GM19438 (cell line): ENCODE data around the gene SLC25A33.
"Not testable (repeated sequence)": the region's sequence is repeated elsewhere in the genome, so short reads cannot be mapped to it uniquely, and the experiment has no call there.

ENCODE experiments used
- ATAC-seq: cut with Tn5 transposase; IDR thresholded peaks from one replicate; pipeline ENCODE4 v1.9.1; 2021; ENCODE audit warnings: low read depth; ENCODE audit not compliant: unreplicated experiment

The SLC25A33 gene

DNA sequence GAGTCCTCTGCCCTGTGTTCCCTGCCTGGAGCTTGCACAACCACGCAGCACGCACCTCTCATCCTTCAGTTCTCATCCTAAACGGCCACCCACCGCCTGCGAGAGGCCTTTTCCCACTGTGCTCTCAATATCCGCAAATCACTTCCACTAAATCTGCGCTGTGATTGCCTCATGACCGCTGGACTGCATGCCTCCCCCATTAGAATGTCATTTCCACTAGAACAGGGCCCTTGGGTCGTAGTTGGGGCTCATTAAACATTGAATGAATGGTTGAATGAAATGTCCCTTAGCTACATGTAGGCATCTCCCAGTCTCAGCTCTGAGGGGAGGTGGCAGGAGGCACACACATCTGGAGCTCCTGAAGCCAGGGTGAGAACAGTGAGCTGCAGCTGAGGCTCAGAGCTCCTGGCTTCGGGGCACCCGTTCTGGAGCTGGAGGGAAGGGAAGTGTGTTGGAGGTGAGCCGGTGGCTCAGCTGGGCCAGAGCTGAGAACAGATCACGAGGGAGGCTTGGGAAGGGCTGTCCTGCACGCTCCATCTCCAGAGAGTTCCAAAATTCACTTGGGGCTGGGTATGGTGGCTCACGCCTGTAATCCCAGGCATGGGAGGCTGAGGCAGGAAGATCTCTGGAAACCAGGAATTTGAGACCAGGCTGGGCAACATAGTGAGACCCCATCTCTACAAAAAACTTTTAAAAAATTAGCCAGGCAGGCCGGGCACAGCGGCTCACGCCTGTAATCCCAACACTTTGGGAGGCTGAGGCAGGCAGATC is 79.8 kb downstream of the SLC25A33 start:
- ATAC-seq: no peak

- ATAC-seq: no peak
Observed at GRCh38 chr1:9621032-9621431, 81.8 kb downstream of the SLC25A33 start.

DNA sequence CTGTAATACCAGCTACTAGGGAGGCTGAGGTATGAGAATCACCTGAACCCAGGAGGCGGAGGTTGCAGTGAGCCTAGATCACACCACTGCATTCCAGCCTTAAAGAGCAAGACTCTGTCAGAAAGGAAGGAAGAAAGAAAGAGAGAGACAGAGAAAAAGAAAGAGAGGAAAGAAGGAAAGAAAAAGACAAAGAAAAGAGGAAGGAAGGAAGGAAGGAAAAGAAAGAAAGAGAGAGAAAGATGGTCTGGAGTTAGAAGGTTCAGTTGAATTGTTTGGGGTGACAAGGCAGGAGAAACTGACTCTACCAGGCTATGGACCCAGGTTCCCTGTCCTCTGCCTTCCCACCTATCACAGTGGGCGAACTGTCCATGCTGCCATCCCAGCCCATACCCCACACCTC is 84.8 kb downstream of the SLC25A33 start:
- ATAC-seq: no peak

- ATAC-seq: not testable (repeated sequence)
Observed at GRCh38 chr1:9625030-9625429, 85.8 kb downstream of the SLC25A33 start.

DNA sequence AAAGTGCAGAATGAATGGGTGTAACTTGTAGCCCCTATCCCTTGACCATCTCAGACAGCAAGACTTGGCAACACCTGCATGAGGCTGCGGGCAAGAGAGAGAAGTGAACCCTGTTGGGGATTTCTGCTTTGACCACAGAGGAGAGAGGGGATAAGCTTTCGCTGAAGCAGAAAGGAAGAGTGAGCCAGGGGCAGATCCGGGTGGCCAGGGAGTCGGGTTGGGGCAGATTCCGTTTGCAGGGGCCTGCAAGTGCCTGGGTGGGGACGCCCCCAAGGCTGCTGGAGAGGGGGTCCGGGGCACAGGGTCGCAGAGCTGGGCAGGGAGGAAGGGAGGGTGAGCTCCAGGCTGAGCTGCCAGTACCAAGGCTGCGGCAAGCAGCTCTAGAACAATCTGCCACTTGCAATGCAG is 86.9 kb downstream of the SLC25A33 start:
- peak; percentile 49 for ATAC-seq

GRCh38 chr1:9628541-9629444 is 89.5 kb downstream of the SLC25A33 start:
- no peak for ATAC-seq

DNA sequence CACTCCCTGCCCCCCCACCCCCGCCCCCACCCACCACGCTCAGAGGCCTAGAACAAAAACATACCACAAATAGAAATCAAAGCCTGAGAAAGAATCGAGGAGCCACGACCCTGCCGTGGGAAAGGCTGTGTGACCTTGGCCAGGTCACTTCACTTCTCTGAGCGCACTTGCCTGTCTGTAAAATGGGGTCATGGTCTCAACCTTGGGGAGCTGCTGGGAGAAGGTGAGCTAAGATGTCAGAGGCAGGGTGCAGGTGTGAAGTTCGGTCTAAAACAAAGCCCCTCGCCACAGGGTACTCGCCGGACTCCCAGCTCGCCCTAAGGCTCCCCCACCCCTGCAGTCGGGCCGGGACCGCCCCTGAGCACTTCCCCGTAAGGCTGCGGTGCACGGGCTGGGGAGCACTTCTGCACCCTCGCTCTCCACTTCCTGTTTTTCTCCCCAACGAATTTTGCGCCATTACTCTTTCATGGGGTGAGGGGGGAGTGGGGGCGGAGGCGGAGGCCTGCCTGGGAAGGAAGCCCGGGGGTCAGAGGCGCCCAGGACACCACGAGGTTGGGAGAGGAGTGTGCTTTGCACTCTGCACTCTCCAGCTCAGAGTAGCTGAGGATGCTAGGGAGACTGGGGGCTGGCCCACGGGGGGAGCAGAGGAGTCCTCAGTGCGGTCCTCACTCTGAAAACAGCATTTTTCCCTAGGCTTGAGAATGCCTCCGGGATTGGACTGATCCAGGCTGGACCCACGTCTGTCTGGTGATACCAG is 90.4 kb downstream of the SLC25A33 start:
- ATAC-seq: no peak

DNA sequence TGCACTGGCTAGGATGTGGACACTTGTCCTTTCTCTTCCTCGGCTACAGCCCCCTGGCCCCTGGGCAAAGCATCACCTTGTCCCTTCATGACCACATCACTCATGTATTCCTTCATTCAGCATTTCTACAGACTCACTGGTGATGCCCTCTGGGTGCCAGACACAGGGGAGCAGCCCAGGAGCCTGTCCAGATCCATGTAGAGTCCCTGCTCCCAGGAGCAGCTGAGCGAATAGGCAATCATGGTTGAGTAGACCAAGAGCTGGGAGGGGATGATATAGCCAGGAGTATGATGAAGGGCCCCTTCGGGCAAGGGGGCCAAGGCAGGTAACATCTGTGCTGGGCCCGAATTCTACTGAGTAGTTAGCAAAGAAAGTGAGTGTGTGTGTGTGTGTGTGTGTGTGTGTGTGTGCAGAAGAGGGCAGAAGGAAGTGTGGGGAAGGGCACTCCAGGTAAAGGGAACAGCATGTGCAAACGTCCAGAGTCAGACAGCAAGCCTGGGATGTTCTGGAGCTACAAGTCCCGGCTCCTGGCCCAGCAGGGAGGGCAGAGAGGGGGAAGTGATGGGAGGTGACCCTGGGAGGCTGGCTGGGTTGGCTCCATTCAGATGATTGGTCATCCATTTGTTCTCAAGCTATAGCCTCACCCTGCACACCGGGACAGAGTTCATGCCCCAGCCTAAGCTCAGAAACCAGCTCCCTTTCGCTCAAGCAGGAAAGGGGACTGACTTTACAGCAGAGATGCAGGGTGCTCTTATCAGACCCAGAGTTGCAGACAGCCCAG is 91.3 kb downstream of the SLC25A33 start:
- no peak for ATAC-seq

DNA sequence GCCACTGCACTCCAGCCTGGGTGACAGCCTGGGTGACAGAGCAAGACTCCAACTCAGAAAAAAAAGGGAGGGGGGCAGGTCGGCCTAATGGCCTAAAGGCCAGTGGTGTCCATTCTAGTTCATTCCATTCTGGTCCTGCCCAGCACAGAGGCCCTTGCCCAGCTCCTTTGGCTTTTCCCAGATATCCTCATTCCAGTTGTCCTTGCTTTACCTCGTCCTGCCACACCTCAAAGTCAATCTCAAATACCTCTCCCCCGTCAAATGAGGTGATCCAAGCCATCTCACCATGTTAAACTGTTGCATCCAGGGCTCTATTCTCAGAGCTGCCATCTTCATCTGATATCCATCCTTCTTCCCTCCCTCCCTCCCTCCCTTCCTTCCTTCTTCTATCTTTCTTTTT is 92.3 kb downstream of the SLC25A33 start:
- ATAC-seq: no peak

DNA sequence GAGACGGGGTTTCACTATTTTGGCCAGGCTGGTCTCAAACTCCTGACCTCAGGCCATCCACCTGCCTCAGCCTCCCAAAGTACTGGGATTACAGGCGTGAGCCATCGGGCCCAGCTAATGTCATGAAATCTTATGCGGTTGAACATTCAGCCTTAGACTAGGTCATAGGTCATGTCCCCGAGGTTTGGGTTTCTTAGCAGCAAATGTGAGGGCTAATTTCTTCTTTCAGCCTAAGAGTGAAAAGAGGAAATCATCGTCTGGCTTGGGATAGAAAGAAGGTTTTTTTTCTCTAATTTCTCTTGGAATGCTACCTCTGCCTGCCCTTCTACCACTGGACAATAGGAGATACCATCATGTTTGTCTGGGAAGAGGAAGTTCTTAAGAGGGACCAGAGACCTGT is 94.2 kb downstream of the SLC25A33 start:
- ATAC-seq: no peak

DNA sequence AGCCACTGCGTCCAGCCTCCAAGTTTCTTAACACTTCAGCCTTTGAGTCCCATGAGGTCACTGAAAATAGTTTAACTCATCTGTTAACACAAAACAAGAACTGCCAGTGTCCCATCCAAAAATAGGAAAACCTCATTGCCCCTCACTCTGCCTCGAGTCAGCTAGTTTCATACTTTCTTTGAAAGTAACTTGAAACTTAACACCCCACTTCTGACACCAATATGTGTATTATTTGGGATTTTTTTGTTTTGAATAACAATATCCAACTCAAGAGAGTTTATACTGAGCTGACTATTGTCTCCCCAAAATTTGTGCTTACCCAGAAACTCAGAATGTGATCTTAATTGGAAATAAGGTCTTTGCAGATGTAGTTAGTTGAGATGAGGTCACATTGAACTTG is 95.3 kb downstream of the SLC25A33 start:
- ATAC-seq: no peak
